Measurements from ENCODE around the gene ZNF217. TPM values are rescaled to one million over a fixed set of nuclear protein-coding genes. Genes with fewer than 3 reads are reported as not detected.
"Not testable (repeated sequence)": the region's sequence is repeated elsewhere in the genome, so short reads cannot be mapped to it uniquely, and the experiment has no call there.

The ZNF217 gene
- total RNA-seq, 1 donor from 2014 or later = 18.5 TPM

DNA sequence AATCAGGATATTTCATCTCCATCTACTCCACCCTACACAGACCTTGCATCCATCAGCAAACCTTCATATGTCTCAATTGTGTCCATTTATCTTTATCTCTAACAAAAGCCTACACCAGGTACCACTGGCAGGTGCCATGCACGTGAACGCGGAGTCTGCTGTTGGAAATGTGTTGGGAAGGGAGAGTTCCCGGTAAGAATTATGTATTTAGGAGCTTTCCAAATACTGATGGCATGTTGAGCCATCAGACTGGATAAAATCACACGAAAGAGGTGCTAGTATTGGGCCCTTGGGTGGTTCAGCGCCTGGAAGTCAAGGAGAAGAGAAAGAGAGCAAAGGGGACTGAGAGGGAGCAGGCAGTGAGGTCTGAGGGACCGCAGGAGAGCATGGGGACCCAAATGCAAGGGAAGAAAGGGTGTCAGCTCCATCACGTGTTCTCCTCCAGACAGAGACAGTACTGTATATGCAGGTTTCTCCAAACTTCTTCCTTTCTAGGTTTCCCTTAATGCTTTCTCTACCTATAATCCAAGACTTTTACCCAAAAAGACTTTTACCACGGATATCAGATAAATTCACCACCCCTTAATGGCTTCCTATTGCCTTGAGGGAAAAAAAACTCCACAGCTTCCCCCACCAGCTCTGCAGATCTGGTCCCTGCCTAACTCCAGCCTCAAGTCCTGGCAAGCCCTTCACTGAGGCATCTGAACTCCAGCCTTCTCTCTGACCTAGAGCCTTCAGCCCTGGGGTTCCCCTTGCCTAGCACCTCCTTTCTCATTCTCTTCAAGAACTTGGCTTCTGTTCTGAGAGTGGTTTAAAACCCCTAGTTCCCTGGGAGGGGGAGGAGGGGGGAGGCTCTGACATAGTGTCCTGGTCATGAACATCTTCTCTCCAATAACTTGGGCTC, 4.8 kb upstream of the ZNF217 start:
- DNase-seq (ENCODE audit: low read depth, low spot score) = no peak

DNA sequence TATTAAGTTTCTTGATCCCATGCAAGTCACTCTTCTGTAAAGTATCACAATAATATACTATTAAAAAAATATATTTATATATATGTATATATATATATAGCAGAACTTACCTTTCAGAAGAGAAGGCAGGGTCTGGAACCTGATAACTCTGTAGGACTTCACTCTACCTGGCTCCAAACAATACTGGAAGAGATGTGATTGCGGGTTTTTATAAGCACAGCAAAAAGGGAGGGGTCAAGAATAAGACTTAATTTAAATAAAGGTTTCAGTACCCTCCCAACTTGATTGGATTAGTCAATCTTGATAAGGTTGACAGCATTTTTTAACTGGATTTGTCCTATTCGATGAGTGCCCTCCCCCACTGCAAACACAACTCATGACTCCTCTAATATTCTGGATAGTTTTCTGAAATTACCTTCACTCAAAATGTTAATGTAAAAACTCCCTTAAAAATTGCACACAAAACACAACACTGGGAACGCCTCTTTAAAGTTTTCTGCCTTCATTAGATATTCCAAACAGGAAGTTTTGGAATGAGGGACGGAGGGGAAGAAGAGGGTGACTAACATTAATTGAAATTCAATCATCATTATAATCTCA, 4.0 kb upstream of the ZNF217 start:
- no peak for DNase-seq (ENCODE audit: low read depth, low spot score)

DNA sequence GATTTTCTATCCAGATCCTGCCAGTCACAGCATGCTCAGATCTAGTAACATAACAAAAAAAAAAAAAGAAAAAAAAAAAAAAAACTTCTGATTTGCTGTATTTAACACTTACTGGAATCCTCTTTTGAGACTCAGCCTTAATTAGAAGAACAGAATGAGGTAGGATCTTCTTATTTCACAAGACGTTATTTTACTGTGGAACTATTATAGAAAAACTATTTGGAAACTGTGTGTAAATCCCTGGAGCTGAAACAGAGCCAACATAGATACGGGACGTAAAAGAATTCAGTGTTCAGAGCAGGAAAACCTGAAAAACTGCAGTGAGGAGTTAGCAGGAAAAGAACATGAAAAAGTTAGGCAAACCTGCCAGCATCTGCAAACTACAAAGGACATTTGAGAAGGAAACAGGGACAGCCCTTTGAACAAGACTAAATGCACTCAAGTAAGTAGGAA, 3.4 kb upstream of the ZNF217 start:
- no peak for DNase-seq (ENCODE audit: low read depth, low spot score)

- DNase-seq (ENCODE audit: low read depth, low spot score) = not testable (repeated sequence)
Observed at GRCh38 chr20:53596189-53597001, 2.8 kb upstream of the ZNF217 start.

DNA sequence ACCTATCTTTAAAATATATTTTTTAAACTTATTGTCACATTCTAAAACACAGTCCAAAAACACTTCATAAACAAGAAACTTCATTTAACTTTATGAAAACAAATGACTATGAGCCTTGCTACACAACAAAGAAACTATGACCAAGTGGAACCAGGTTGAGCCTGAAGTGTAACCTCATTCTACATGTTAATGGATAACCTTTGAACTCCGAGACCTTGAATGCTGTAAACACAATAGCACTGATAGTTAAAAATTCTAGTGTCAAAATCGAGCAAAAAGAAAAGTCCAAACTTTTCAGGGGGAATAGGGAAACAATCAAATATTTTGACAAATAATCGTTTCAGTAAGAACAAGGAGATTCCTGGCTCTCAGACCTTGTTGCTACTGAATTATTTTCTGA, 2.1 kb upstream of the ZNF217 start:
- DNase-seq (ENCODE audit: low read depth, low spot score) = not testable (repeated sequence)

- DNase-seq (ENCODE audit: low read depth, low spot score) = no peak
Observed at GRCh38 chr20:53595018-53595378, 1.4 kb upstream of the ZNF217 start.

- DNase-seq (ENCODE audit: low read depth, low spot score) = peak; percentile 72
Observed at GRCh38 chr20:53594068-53595017, 704 bp upstream of the ZNF217 start.

DNA sequence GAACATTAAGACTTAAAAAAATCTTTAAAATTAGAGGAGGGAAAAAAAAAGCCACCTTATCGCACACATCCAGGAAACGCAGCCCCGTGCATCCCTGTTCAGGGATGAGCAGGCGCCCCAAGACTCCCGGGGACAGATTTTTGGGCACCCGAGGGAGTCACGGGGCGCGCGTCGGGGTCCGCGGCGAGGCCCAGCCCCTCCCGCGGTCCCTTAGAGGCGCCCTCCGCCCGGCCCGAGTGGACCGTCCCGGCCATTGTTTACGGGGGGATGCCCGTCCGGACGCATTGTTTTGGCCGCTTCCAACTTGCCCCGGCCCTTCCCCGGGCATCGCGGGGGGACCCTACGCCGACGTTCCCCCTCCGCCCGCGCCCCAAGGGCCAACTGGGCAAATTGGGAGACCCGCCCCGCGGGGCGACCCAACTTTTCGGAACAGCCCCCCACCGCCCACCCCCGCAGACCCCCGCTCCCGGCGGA, 610 bp downstream of the ZNF217 start:
- DNase-seq (ENCODE audit: low read depth, low spot score) = no peak

GRCh38 chr20:53592454-53592991, 1.1 kb downstream of the ZNF217 start:
- DNase-seq (ENCODE audit: low read depth, low spot score) = not testable (repeated sequence)

- DNase-seq (ENCODE audit: low read depth, low spot score) = not testable (repeated sequence)
Observed at GRCh38 chr20:53591941-53592441, 1.6 kb downstream of the ZNF217 start.

DNA sequence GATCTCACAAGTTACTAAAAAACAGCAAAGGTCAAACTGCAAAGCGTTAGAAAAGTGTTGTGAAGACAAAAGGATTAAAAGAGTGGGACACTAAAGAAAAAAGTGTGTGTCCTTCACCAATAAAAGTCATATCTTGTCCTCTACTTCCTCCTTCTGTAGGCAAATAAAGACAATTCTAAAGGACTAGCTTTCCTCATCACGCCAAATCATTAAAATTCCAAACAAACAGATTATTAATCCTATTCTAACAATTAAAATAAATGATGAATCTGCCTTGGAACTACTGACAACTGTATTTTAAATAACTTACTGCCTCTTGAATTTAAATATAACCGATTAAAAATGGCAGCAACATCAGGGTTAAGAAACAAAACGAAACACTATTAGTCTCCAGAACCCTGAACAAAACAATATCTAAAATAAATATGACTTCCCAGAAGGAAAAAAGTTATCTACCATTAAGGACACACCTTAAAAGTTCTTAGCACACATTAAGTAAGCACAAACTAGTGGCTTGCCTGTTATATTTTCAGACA, 2.4 kb downstream of the ZNF217 start:
- DNase-seq (ENCODE audit: low read depth, low spot score) = not testable (repeated sequence)

DNA sequence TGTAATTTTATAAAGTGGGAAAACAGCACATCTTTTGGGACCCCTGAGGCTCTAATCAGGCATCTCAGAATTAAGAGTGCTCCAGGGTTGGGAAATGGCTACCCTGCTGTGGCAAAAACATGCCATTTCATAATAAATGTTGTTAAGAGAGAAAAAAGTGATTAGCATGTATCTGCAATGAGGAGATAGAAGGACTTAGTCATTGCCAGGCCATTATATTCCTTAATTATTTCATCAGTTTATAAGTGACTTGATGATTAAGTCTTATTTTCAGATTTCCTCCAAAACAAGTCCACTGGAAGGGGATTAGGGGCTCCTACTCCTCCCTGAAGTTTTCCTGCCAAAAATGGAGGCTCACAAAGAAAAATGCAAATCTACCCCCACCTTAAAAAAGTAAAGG, 3.0 kb downstream of the ZNF217 start:
- DNase-seq (ENCODE audit: low read depth, low spot score) = not testable (repeated sequence)

DNA sequence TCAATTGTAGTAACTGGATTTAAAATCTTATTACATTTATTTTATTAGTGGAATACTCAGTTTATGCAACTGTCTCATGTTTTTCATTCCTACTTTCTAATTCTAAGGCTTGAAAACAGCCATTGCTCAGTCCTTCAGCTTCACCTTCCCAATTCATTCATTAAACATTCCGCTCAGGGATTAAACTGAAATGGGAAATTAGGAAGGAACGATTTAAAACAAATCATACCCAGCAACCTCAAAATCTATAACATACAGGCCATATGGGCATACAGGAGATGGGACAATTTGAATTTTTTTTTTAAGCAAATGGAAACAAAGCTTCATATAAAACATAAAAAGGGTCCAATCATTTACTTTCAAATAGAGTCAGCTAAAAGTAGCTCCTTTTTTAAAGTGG, 3.5 kb downstream of the ZNF217 start:
- not testable (repeated sequence) for DNase-seq (ENCODE audit: low read depth, low spot score)

- not testable (repeated sequence) for DNase-seq (ENCODE audit: low read depth, low spot score)
Observed at GRCh38 chr20:53589321-53590065, 4.1 kb downstream of the ZNF217 start.

DNA sequence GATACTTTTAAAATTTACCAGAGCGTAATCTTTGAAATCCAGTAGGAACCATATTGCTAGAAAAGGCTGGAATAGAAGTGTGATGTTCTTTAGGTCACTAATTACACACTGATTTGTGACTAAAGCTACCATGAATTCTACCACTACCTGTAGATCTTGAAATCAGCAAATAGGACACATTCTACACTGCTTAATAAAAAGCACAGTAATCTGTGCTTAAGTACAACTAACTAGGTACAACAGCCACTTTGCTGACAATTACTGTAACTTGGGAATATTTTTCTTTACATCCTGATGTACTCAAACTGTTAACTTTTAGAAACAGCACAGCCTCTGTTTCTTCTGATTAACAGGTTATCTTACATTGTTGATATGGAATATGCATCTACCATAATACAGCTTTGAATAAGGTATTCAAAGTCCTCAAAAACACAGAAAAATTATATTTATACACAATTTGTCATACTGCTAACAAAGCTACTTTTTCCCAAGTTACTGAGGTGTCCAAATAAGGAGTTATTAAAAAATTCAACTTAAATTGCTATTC, 6.4 kb downstream of the ZNF217 start:
- not testable (repeated sequence) for DNase-seq (ENCODE audit: low read depth, low spot score)

- no peak for DNase-seq (ENCODE audit: low read depth, low spot score)
Observed at GRCh38 chr20:53586640-53587039, 7.0 kb downstream of the ZNF217 start.

DNA sequence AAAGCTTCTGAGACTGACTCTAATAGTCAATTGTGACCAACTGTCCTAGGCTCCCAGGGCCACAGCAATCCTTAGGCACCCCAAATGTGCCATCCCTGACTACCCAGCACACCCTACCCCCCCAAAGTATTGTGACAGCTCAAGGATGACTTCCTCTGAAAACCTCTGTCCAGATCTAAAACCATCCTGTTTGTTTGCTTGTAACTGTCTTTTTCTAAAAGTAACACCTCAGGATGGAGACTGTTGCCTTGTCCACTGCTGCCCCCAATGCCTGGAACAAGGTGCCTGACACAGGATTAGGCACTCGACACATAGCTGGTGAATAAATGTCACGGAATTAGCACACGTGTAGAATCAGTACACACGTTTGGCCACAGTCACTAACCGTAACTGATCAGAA, 7.7 kb downstream of the ZNF217 start:
- DNase-seq (ENCODE audit: low read depth, low spot score) = not testable (repeated sequence)

- DNase-seq (ENCODE audit: low read depth, low spot score) = not testable (repeated sequence)
Observed at GRCh38 chr20:53585004-53585569, 8.6 kb downstream of the ZNF217 start.

Measured in pulmonary artery endothelial cell (primary cell).